Tibial artery (tissue), 4 donors: Measurements from ENCODE around the gene RTL10.

Experiments used
- DNase-seq, 2 donors: peaks; one replicate each; pipeline ENCODE4 v3.0.0-alpha.2; 2019
- H3K27ac ChIP-seq, 2 donors: fragments of 200-600 bp; sonication (generic) in 1 of 2; 1 replicate in 1 of 2; 2 replicates in 1 of 2; pipeline ENCODE4 v1.5.1; 2018 to 2019; ENCODE audit warnings: mild to moderate bottlenecking in 1 of 2
- H3K27me3 ChIP-seq, 2 donors: fragments of 200-600 bp; sonication (generic) in 1 of 2; one replicate each; pipeline versions ENCODE4 v1.5.1 to v1.6.0; 2016 to 2019
- H3K36me3 ChIP-seq, 3 donors: fragments of 200-600 bp; sonication (generic) in 2 of 3; one replicate each; pipeline ENCODE4 v1.5.1; 2016 to 2019; ENCODE audit warnings: mild to moderate bottlenecking in 2 of 3
- H3K4me1 ChIP-seq, 4 donors: fragments of 200-600 bp; sonication (generic) in 2 of 4; 1 replicate in 3 of 4; 2 replicates in 1 of 4; pipeline ENCODE4 v1.5.1; 2016 to 2019
- H3K4me3 ChIP-seq, 2 donors: fragments of 200-600 bp; sonication (generic) in 1 of 2; 1 replicate in 1 of 2; 2 replicates in 1 of 2; pipeline ENCODE4 v1.5.1; 2018 to 2019; ENCODE audit warnings: mild to moderate bottlenecking in 2 of 2
- H3K9me3 ChIP-seq, 3 donors: fragments of 200-600 bp; sonication (generic) in 1 of 3; one replicate each; pipeline ENCODE4 v1.5.1; 2016 to 2019
- CTCF ChIP-seq, 2 experiments: fragments of 200-600 bp in 1 of 2; fragments of 450-650 bp in 1 of 2; IDR thresholded peaks; one replicate each; pipeline ENCODE4 v1.5.1; 2017 to 2019; ENCODE audit warnings: antibody characterized with exemption in 2 of 2, mild to moderate bottlenecking in 1 of 2, moderate library complexity in 1 of 2
- intact Hi-C: fragments of 100-400 bp; cut with DNase I; formaldehyde crosslinking; loops from one replicate; pipeline ENCODE4 v1.15.0; 2023; ENCODE audit warnings: low total_unique reads

The RTL10 gene

GRCh38 chr22:19865141-19865829 lies 10.6 kb upstream of the RTL10 start:
- Histone ChIP-seq H3K4me3 (no peak overlapping the region), H3K36me3 (no peaks in the 10 kb centered on the region), H3K27me3 (no peaks in the 10 kb centered on the region), H3K4me1 (no peaks in the 10 kb centered on the region), H3K27ac (no peak overlapping the region), H3K9me3 (no peaks in the 10 kb centered on the region)
- TF ChIP-seq CTCF (IDR thresholded peaks at IDR 0.05), result no peak
- intact Hi-C loops, result no loop called here
- peak in 1 of 2 donors; percentile 7 for DNase-seq

GRCh38 chr22:19864538-19865106 lies 9.9 kb upstream of the RTL10 start:
- Histone ChIP-seq H3K27ac (no peak overlapping the region), H3K9me3 (no peaks in the 10 kb centered on the region), H3K36me3 (no peaks in the 10 kb centered on the region), H3K27me3 (no peaks in the 10 kb centered on the region), H3K4me1 (no peaks in the 10 kb centered on the region), H3K4me3 (no peak overlapping the region)
- DNase-seq, result no peak
- intact Hi-C loops, result no loop called here
- TF ChIP-seq CTCF (IDR thresholded peaks at IDR 0.05), result no peak

- no peak for TF ChIP-seq CTCF (IDR thresholded peaks at IDR 0.05)
Observed at GRCh38 chr22:19863571-19863970, 8.9 kb upstream of the RTL10 start.

GRCh38 chr22:19862619-19863246 lies 8.1 kb upstream of the RTL10 start:
- H3K4me3 ChIP-seq, result no peak overlapping the region
- DNase-seq, result no peak
- no peaks in the 10 kb centered on the region for H3K9me3 ChIP-seq
- no peaks in the 10 kb centered on the region for H3K27me3 ChIP-seq
- intact Hi-C loops, result no loop called here
- TF ChIP-seq CTCF (IDR thresholded peaks at IDR 0.05), result no peak
- H3K36me3 ChIP-seq, result no peaks in the 10 kb centered on the region
- H3K27ac ChIP-seq, result no peak overlapping the region
- no peaks in the 10 kb centered on the region for H3K4me1 ChIP-seq

More at GRCh38 chr22:19863571-19863970, 8.9 kb upstream of the RTL10 start:
- no peaks in the 10 kb centered on the region for H3K27me3 ChIP-seq
- no peaks in the 10 kb centered on the region for H3K4me1 ChIP-seq
- H3K9me3 ChIP-seq, result no peaks in the 10 kb centered on the region
- intact Hi-C loops, result no loop called here
- DNase-seq, result no peak
- no peak overlapping the region for H3K4me3 ChIP-seq
- no peaks in the 10 kb centered on the region for H3K36me3 ChIP-seq
- H3K27ac ChIP-seq, result no peak overlapping the region

GRCh38 chr22:19859861-19860510 lies 5.3 kb upstream of the RTL10 start:
- no peaks in the 10 kb centered on the region for H3K27me3 ChIP-seq
- H3K27ac ChIP-seq, result no peak overlapping the region
- no peak for TF ChIP-seq CTCF (IDR thresholded peaks at IDR 0.05)
- no peaks in the 10 kb centered on the region for H3K36me3 ChIP-seq
- no peak overlapping the region for H3K4me3 ChIP-seq
- intact Hi-C loops, result loop anchor here (10.0 kb wide), 1 partner anchor 135 kb away; the partner anchor contains the start of gene GP1BB
- no peaks in the 10 kb centered on the region for H3K9me3 ChIP-seq
- peaks cover 0 to 13% (median 12%) of the 10 kb centered on the region in 4 donors for H3K4me1 ChIP-seq
- DNase-seq, result no peak
